NCI-H345 (cell line): Measurements from ENCODE around the gene RGS8.
A peak's percentile ranks its signal among the peaks of the same experiment; 100 is the strongest.

Source experiments
- DNase-seq: peaks from one replicate; lab custom pipeline; 2025; lab: John Stamatoyannopoulos, UW

RGS8 gene

GRCh38 chr1:182671750-182672486 is 12.5 kb downstream of the RGS8 start:
- peak; percentile 87 for DNase-seq

- no peak for DNase-seq
These were observed 14.2 kb downstream of the RGS8 start for GRCh38 chr1:182670032-182670749.

- no peak for DNase-seq
These were observed 15.1 kb downstream of the RGS8 start for GRCh38 chr1:182669266-182669665.

DNA sequence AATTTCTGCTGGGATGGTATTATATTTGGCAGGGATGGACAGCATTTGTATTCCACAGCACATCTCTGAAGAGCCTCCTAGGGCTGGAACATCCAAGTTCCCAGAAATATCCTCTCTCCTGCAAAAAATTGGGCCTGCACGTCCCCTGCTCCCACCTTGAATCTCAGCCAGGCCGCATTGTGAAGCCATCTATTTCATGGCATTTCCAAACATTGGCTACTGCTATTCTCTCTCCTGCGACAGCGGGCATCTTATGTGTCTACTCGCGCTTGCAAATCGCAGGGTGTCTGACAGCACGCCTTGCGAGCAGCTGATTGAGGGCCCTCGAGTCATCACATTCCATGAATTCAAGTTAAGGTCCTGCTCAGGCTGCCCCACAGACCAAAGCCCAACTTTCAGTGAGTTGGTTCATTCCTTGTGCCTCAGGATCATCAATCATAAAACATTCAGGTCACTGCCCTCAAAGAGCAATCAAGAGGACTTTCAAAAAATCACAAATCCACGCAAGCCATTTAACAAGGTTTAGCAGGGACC is 15.8 kb downstream of the RGS8 start:
- no peak for DNase-seq

GRCh38 chr1:182667848-182668505 is 16.4 kb downstream of the RGS8 start:
- DNase-seq, result no peak

DNA sequence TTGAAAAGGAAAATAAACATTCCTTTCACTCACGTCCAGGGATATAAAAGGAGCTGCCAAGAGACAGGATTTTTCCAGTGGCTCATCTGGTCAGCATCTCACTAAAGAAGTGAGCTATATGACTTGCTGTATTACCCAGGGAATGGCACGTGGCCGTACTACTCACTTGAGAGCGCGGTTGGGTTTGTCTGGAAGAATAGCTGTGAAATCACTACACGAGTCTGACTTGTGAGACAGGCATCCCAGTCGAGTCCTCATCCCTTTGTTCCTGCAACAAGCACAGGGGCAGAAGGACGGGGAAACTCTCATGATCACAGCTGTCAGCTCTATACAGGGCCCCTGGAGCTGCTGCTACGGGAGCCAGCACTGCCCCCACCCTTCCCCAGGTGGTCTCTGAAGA is 17.7 kb downstream of the RGS8 start:
- no peak for DNase-seq

DNA sequence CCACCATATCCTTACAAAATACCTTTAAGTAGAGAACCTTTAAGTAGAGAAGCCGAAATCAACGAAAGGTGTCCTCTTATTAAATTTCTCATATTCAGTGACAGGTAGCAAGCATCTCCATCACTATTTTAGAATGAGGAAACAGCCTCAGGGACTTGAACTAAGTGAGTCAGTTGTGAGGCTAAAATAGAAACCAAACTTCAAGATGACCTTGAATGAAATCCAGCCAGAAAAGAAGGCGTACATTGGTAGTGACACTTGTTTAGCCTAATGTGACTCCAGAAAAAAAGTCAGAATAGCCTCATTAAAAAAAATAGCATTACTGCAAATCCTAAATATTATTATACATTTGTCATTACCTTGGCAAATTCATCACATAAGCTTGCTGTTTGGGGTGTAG is 20.1 kb downstream of the RGS8 start:
- DNase-seq, result no peak

DNA sequence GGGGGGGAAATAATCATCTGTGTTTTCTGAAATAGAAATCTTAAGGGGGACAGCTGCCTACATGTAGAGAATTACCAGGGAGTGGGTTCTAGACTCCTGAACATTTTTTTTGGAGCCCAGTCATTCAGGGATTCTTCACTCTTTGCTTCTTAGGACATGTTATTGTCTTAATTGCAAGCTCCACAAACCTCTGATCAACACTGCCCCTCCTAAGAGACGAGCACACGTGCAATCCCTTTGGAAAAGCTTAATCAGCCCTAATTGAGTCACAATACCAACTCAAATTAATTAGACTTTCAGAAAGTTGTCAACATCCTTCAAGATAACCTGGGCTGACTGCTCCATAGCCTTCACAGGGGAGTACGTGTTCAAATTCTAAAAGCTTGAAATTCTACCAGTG is 21.4 kb downstream of the RGS8 start:
- DNase-seq, result no peak

DNA sequence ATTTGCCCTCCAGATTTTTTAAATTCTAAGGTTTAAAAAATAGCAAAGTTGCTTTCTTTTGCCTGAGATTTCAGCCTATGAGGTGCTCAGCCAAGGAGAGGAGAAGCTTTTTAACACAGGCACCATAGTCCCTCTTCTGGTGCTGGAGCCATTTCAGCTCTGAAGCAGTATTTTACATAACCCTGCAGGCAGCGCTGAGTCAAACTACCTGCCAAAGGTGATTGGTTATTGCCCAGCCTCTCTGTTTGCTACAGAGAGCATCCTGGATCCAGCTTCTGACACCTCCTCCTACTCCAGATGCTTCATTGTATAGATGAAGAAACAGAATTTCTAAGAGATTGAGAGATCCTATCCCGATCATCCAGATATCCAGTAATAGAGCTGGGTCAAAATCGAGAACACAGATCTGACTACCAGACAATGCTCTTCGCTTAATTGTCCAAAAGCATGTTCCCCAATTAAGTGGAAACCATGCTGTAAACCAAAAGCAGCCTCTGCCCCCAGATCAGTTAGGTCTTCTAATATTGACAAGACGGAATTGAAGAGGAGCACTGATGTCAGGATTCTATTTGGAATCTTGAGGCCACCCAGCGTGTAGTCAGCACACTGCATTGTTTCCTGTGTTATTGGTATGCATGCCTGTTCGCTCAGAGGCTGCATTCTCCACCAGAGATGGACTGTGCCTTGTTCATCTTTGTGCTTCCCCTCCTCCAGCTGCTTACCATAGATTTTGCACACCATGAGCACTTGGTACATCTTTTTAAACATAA is 22.1 kb downstream of the RGS8 start:
- DNase-seq, result no peak

DNA sequence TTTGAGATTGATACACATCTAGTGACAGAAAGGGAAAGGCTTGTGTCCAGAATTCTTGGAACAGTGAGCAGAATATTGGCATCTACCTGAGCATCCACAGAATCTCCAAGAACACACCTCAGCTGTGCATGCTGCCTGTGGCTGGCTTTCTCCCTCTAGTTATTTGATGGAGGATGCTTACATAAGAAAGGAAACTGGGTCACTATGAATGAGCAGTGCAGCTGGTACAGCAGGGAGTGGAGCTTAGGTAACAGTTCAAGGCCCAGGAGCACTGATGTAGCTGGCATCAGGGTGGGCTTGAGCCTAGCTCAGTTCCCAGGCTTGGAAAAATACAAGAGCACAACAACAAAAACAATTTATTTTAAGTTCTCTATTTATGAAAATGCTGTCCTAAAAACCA is 26.3 kb downstream of the RGS8 start:
- no peak for DNase-seq

- no peak for DNase-seq
These were observed 27.5 kb downstream of the RGS8 start for GRCh38 chr1:182656842-182657397.

DNA sequence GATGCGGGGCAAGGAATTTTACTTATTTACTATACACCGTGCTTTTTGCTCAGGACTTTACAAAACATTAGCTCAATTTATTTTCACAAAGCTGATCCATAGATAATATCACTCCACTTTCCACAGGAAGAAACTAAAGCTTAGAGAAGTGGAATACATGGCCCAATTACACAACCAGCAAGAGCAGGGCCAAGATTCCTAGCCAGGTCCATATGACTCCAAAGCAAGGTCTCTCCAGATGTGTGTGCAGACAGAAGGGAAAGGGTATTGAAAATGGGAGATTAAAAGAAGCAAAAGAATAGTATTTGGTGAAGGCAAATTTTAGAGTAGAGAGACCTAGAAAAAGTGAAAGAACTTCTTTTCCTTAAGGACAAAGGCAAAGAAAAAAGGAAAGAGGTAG is 30.4 kb downstream of the RGS8 start:
- no peak for DNase-seq

DNA sequence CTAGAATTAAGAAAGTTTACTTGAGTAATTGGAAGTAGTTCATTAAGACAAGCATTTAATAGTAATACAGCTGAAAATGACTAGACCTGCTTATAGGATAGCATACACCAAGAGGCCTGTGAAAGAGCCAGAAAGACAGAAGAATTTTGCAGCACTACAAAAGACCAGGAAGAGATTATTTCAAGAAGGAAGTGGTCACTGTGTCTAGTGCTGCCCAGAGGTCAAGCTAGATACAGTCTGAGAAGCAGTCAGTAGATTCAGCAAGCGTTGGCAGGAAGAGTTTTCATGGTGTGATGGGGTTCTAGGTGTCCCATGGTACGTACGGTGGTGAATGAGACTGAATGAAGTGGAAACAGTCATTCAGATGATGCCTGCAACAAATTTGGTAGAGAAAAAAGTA is 31.5 kb downstream of the RGS8 start:
- no peak for DNase-seq

- no peak for DNase-seq
These were observed 33.1 kb downstream of the RGS8 start for GRCh38 chr1:182651339-182651724.

- no peak for DNase-seq
These were observed 33.6 kb downstream of the RGS8 start for GRCh38 chr1:182650678-182651338.

DNA sequence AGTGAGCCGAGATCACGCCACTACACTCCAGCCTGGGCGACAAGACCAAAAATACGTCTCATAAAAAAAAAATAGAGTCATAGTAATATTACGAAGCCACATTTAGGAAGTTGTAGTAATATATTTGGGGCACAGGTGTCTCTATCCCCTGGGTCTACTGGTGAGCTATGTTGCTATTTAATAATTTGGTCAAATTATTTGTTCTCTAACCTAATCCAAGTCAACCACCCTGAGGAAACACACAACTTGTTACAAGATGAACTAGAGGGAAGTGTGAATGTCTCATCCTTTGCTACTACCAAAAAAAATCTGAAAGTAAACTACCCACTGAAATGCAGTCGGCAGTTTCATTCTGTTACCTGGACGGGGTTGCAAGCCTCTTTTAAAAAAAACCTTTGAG is 35.3 kb downstream of the RGS8 start:
- DNase-seq, result no peak

- DNase-seq, result no peak
These were observed 37.6 kb downstream of the RGS8 start for GRCh38 chr1:182646739-182647138.

DNA sequence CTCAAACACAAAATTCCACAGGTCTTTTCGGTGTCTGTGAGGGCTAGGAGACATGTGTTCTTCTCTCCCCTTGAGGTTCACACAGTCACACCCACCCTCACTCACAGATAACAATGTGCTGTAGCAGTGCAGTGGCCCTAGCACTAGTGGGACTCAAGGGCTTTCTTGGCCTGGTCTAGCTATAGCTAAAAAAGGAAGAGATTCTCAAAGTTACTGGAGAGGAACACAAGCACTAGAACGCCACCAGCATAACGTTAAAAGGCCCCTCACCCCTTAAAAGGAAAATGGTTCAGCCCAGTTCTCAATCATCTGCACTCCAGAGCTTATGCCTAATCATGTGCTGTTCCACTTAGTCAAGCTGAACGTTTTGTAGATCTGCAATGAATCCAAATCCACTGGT is 39.5 kb downstream of the RGS8 start:
- DNase-seq, result no peak

- no peak for DNase-seq
These were observed 40.7 kb downstream of the RGS8 start for GRCh38 chr1:182643699-182644098.

GRCh38 chr1:182642461-182642860 is 41.9 kb downstream of the RGS8 start:
- DNase-seq, result no peak

DNA sequence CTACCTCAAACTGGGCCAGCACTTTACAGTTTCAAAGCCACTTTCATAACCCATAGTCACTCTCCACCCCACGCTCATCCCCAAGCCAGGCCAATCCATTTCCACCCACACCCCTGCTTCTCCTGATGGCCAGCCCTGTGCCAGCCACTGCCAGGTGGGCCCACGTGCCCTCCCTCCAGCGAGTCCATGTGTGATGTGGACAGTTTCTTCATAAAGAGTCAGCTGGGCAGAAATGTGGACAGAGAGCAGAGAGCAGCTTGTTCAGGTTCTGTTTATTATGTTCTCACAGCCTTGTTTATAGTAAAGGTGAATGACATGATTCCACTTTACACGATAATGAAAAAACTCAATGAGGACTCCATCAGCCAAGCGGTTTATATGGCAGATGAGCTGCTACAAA is 42.8 kb downstream of the RGS8 start:
- peak; percentile 56 for DNase-seq
